Activated T-cell treated with anti-CD3 and anti-CD28 coated beads, Interleukin-2, amount 50 U/mL, for 1 hour (primary cell): Measurements from ENCODE around the gene MARS1.
"Not testable (repeated sequence)": the region's sequence is repeated elsewhere in the genome, so short reads cannot be mapped to it uniquely, and the experiment has no call there.

Source experiments
- DNase-seq: peaks from one replicate; pipeline ENCODE4 v3.0.0-alpha.2; 2020

Gene MARS1

DNA sequence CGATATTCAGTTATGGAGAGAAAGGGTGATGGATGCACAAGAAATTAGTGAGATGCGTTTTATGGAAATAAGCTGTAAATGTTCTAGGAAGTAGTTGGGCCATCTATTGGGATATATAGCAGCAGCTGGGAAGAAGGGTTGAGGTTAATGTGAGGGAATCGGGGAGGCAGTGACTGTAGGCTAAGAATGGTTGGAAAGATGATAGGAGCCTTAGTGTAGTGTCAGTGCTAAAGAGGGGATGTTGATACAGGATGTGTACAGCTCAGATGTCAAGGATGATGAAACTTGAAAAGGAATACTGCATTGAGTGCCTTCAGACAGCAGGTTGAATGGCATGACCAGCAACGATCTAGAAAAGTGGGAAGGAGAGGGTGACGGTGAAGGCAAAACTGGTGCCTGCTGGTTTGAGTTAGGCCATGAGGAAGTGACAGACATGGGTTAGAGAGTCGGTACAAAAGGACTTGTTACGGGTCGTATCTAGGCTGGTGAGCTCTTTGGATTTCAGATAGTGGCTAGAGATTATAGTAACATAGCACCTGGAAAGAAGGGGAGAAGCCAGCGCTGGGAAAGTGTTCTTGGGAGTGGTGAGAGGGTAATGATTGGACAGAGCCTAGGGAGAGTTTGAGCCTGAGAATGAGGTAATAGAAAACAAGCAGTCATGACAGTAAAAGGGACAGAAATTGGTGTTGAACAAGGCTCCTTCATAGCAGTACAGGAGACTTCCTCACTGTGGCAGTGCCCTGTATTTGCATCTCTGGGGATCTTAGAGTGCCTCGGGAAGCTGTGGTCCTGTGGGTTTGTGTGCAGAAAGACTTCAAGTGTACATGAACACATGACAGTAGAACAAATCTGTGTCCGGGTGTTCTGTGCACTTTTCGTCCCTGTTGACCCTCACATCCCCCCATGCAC lies 9.6 kb downstream of the MARS1 start:
- no peak for DNase-seq

- DNase-seq: no peak
These were observed 10.2 kb downstream of the MARS1 start for GRCh38 chr12:57498132-57498502.

DNA sequence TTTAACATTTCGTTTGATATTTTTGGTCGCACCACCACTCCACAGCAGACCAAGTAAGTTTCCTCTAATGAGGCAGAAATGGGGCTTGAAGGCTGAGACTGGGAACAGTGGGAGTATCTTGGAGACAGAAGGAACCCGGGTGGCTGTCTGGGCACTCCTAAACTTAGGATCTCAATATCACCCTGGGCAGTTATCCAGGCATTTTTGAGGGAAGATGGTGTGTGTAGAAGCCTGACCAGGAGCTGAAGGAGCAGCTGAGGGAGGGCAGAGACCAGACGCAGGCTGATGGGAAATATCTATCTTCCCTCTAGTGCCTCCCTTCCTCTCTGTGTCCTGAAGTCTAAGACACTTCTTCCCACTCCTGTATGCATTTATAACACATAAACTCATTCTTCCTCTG lies 10.7 kb downstream of the MARS1 start:
- DNase-seq: no peak

DNA sequence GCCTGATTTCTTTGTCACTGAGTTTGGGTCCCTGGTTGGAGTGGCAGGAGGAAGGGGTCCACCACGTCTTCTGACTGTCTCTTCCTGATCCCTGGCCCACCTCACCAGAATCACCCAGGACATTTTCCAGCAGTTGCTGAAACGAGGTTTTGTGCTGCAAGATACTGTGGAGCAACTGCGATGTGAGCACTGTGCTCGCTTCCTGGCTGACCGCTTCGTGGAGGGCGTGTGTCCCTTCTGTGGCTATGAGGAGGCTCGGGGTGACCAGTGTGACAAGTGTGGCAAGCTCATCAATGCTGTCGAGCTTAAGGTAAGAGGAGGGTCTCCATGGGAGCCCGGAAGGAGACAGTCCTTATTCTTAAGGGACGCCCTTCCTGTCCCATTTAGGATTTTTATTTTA lies 12.3 kb downstream of the MARS1 start:
- no peak for DNase-seq

GRCh38 chr12:57502311-57502969 lies 14.6 kb downstream of the MARS1 start:
- not testable (repeated sequence) for DNase-seq

GRCh38 chr12:57506541-57506940 lies 18.7 kb downstream of the MARS1 start:
- not testable (repeated sequence) for DNase-seq

DNA sequence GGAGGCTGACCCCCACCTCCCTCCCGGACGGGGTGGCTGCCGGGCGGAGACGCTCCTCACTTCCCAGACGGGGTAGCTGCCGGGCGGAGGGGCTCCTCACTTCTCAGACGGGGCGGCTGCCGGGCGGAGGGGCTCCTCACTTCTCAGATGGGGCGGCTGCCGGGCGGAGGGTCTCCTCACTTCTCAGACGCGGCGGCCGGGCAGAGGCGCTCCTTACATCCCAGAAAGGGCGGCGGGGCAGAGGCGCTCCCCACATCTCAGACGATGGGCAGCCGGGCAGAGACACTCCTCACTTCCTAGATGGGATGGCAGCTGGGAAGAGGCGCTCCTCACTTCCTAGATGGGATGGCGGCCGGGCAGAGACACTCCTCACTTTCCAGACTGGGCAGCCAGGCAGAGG lies 19.9 kb downstream of the MARS1 start:
- not testable (repeated sequence) for DNase-seq

DNA sequence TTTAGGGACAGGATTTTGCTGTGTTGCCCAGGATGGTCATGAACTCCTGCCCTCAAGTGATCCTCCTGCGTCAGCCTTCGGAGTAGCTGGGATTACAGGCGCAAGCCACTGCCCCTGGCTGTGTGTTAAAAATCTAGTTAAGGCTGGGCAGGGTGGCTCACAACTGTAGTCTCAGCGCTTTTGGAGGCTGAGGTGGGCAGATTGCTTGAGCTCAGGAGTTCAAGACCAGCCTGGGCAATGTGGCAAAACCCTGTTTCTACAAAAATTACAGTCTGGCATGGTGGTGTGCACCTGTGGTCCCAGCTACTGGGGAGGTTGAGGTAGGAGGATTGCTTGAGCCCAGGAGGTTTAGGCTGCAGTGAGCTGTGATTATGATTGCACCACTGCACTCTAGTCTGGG lies 23.3 kb downstream of the MARS1 start:
- DNase-seq: no peak

- no peak for DNase-seq
These were observed 23.9 kb downstream of the MARS1 start for GRCh38 chr12:57511588-57512325.

GRCh38 chr12:57512665-57513064 lies 24.8 kb downstream of the MARS1 start:
- DNase-seq: no peak

GRCh38 chr12:57513266-57513665 lies 25.4 kb downstream of the MARS1 start:
- no peak for DNase-seq

GRCh38 chr12:57513677-57514076 lies 25.8 kb downstream of the MARS1 start:
- not testable (repeated sequence) for DNase-seq

DNA sequence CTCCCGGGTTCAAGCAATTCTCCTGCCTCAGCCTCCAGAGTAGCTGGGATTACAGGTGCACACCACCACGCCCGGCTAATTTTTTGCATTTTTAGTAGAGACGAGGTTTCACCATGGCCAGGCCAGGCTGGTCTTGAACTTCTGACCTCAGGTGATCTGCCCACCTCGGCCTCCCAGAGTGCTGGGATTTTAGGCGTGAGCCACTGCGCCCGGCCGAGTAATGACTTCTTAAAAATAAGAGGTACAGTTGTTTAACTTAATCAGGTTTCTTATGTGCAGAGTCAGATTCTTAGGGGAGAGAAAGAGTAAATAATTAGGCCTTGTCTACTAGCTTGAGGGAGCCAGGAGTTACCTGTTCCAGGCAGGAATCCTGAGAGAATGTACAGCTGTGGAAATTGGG lies 26.4 kb downstream of the MARS1 start:
- not testable (repeated sequence) for DNase-seq

GRCh38 chr12:57514720-57515407 lies 27.0 kb downstream of the MARS1 start:
- DNase-seq: no peak

DNA sequence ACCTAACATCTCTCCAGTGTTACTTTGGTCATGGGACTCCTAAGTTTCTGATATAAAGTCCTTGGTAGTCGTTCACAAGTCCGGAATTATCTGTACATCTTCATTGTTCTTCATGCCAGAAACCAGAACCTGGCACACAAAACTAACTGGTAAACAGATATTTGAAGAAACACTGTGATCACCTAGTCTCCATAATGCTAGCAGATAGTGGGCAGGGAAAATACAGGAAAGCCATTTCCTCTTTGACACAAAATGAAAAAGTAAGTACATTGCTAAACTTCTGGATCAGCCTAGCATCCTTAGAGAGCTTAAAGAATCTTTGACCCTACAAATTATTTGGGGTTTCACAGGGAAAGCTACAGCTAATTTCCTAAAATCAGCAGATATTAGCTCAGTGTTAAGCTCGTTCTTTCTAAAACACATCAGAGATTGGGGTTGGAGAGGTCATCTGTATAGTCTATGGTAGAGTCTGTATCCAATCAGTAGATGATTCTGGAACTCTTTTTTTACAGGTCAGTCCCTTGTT lies 27.6 kb downstream of the MARS1 start:
- DNase-seq: no peak

DNA sequence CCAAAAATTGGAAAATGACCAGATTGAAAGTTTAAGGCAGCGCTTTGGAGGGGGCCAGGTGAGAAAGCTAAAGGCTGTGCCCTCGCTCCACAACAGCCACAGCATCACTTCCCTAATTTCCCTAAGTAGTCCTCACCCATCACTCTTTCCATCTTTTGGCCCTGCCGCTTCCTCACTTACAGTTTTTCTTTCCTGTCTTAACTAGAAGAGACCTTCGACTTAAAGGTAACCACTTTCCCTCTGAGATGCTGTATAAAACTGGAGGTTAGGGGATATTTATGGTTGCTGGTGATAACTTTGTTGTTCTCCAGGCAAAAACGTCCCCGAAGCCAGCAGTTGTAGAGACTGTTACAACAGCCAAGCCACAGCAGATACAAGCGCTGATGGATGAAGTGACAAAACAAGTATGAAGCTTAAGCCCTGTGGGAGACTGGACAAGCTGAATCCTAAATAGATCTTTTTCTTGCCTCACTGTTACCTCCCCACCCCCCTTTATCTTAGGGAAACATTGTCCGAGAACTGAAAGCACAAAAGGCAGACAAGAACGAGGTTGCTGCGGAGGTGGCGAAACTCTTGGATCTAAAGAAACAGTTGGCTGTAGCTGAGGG lies 28.2 kb downstream of the MARS1 start:
- no peak for DNase-seq

- no peak for DNase-seq
These were observed 28.8 kb downstream of the MARS1 start for GRCh38 chr12:57516617-57517153.

- no peak for DNase-seq
These were observed 29.3 kb downstream of the MARS1 start for GRCh38 chr12:57517187-57517586.

GRCh38 chr12:57517718-57518117 lies 29.9 kb downstream of the MARS1 start:
- not testable (repeated sequence) for DNase-seq

DNA sequence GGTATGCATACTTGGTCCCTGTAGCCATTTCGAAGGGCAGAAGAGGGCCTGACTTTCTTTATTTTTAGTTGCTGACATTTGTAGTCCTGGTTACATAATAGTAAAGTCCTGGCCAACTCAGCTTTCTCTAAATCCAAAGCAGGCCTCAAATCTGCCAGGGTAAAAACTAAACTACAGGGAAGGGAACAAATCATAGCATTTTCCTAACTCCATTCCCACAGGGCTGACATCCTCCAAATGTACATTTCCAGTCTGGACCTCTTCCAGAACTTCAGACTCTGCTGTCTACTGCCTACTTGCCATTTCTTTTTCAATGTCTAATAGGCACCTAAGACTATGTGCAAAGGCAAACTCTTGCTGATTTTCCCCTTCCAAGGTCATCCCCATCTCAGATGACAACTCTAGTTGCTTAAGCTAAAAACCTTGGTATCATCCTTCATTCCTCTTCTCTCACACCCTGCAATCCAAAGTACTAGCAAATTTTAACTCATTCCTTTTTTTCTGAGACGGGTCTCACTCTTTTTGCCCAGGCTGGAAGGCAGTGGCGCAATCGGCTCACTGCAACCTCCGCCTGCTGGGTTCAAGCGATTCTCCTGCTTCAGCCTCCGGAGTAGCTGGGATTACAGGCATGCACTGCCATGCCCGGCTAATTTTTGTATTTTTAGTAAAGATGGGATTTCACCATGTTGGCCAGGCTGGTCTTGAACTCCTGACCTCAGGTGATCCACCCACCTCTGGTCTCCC lies 30.5 kb downstream of the MARS1 start:
- DNase-seq: no peak
